HL-60 (cell line): ENCODE data around the gene TRIM72.

Experiments used
- DNase-seq, 2 experiments: peaks; one replicate each; pipeline ENCODE4 v3.0.0-alpha.2; 2010 to 2020; ENCODE audit warnings: low read depth in 1 of 2, low spot score in 1 of 2
- H3K27ac ChIP-seq: fragments of 250-450 bp; sonication (Bioruptor Pico); replicated peaks from 2 replicates; pipeline ENCODE4 v1.5.1; 2020; ENCODE audit warnings: mild to moderate bottlenecking, moderate library complexity
- H3K27me3 ChIP-seq: fragments of 250-450 bp; sonication (Bioruptor Pico); 2 replicates; pipeline ENCODE4 v1.5.1; 2021; ENCODE audit warnings: mild to moderate bottlenecking, moderate library complexity; ENCODE audit not compliant: insufficient read depth, poor library complexity, severe bottlenecking
- H3K4me3 ChIP-seq: replicated peaks from 2 replicates; pipeline ENCODE4 v1.5.1; 2011; ENCODE audit warnings: mild to moderate bottlenecking, control low read depth, low read length; ENCODE audit not compliant: insufficient read depth
- CTCF ChIP-seq: IDR thresholded peaks from one replicate; pipeline ENCODE4 v1.5.1; 2011; ENCODE audit warnings: low read length, control low read depth, inconsistent platforms; ENCODE audit not compliant: insufficient read depth
- GABPA ChIP-seq: IDR thresholded peaks from 2 replicates; pipeline ENCODE4 v1.6.1; 2012; ENCODE audit warnings: low read depth
- POLR2AphosphoS5 ChIP-seq: IDR thresholded peaks from 2 replicates; pipeline ENCODE4 v1.6.1; 2012; ENCODE audit warnings: low read depth
- REST ChIP-seq: IDR thresholded peaks from 2 replicates; pipeline ENCODE4 v1.6.1; 2012; ENCODE audit warnings: low read depth; ENCODE audit not compliant: insufficient replicate concordance
- SPI1 ChIP-seq: IDR thresholded peaks from 2 replicates; pipeline ENCODE4 v1.6.1; 2012; ENCODE audit warnings: low read depth, mild to moderate bottlenecking, borderline replicate concordance

Gene TRIM72

DNA sequence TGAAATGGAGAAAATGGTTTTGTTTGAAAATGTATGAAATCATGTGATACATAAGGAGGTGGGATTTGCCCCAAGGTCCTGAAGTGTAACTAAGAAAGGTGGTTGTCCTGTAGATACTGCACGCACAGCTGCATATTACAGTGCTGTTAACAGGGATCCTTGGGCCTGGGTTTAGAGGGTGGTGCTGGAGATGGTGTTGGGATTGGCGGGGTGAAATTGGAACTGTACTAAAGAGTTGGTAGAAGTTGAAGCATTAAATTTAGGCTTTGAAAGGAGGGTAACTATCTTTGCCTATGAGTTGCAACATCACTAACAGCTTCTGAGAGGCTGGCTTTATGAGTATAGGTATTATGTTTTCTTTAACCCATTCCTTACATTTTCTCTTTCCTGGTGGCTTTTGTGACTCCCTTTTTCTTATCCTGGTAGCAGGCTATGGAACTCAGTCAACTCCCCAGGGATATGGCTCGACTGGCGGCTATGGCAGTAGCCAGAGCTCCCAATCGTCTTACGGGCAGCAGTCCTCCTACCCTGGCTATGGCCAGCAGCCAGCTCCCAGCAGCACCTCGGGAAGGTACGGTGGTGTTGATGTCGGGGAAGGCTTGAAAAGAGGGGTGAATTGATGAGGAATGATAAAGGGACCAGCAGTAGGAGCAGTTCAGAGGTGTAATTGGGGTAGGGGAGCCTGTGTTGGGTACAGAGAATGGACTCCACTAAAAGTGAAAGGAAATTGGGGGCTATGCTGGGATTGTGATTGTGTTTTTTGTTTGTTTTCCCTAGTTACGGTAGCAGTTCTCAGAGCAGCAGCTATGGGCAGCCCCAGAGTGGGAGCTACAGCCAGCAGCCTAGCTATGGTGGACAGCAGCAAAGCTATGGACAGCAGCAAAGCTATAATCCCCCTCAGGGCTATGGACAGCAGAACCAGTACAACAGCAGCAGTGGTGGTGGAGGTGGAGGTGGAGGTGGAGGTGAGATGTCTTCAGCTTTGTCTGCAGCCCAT lies 30.2 kb upstream of the TRIM72 start:
- peak overlapping the region; percentile 74 for H3K4me3 ChIP-seq

GRCh38 chr16:31184888-31185287 lies 29.0 kb upstream of the TRIM72 start:
- TF ChIP-seq SPI1 (no peak), CTCF (no peak), POLR2AphosphoS5 (peak; percentile 40; the same call in 1 of the 2 replicates), GABPA (no peak), REST (no peak)

More for the DNA sequence above, 30.2 kb upstream of the TRIM72 start:
- no peaks in the 10 kb centered on the region for H3K27me3 ChIP-seq
- TF ChIP-seq SPI1 = no peak
- TF ChIP-seq GABPA = no peak
- TF ChIP-seq CTCF = no peak
- TF ChIP-seq POLR2AphosphoS5 = peak; percentile 20; the same call in 1 of the 2 replicates
- TF ChIP-seq REST = peak; percentile 46
- peak overlapping the region; percentile 36; the same call in 1 of the 2 replicates for H3K27ac ChIP-seq
- peak in 1 of 2 experiments; percentile 58 for DNase-seq

DNA sequence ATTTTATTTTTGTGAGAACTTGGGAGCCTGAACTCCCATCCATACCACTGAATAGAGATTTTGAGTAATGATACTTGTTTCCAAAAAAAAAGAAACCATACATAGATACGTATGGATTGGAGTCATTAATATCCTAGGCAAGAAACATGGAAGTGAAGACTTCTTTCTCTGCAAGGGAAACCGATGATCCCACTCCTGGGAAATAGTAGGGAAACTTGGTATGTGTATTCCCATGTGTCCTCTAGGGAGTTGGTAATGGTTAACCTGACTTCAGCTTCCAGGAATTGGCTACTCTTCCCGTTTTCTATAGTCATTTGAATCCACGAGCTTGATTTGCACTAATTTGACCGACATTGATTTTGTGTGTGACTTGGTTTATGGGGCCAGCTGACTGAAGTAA lies 28.6 kb upstream of the TRIM72 start:
- no peak for TF ChIP-seq REST
- TF ChIP-seq CTCF = no peak
- TF ChIP-seq SPI1 = no peak
- no peak for TF ChIP-seq GABPA
- no peak for TF ChIP-seq POLR2AphosphoS5
- H3K27ac ChIP-seq = peak overlapping the region; percentile 6
- H3K4me3 ChIP-seq = no peak overlapping the region
- no peaks in the 10 kb centered on the region for H3K27me3 ChIP-seq
- DNase-seq = peak in 1 of 2 experiments; percentile 47

More at GRCh38 chr16:31184888-31185287, 29.0 kb upstream of the TRIM72 start:
- no peak overlapping the region for H3K4me3 ChIP-seq
- H3K27me3 ChIP-seq = no peaks in the 10 kb centered on the region
- no peak overlapping the region for H3K27ac ChIP-seq
- DNase-seq = peak in 1 of 2 experiments; percentile 41
